Retina (tissue), 1 donor: ENCODE measurements around the gene ELOVL7.
"Not testable (repeated sequence)": the region's sequence is repeated elsewhere in the genome, so short reads cannot be mapped to it uniquely, and the experiment has no call there.

Experiments used
- DNase-seq: peaks from one replicate; pipeline ENCODE4 v3.0.0-alpha.2; 2016

ELOVL7 gene

DNA sequence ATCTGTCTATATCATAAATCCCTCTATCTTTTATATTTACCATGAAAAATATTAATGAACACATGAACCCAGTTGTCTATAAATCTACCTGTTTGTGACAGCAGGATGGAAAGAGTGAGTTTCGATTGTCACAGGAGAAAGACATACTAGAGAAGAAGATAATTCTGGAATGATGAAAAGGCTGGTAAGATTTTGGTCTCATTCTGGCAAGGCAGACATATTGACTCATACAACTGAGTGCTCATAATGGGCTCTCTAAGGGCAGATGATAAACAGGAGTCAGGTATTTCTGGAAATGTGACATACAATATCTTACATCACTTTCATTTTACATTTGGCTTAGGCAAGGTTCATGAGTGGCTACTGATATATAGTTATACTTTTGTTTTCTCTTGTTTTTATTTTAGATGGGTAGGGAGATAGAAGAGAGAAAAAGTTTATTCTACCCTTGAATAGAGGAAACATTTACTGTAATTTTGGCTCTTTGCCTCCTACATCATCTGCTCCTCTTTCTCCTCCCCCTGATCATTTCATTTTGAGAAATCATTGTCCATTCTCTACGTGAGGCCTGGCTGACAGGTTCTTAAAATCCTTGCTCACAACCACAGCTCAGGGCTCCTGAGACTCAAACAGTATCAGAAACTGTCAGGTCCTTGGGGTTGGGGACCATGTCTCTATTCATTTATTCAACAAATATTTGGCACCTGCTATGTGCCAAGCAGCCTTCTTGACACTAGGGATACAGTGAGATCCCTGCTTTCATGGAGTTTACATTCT, 14.4 kb downstream of the ELOVL7 start:
- DNase-seq: no peak

DNA sequence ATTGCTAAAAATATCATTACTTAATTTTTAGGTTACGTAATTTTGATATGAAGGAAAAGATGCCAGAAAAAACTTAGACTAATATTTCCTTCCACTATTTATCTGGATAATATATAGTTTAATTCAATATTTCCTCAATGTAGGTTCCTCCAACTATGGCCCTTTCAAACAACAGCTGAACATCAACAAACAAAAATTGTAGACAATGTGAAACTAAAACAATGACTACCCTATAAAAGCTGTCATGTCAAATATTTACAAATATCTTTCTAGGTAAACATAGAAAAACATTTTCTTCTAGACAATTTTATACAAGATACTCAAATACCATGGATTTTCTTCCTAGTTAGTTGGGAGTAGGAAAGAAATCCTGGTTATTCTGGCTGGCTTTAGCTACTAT, 16.9 kb downstream of the ELOVL7 start:
- DNase-seq: no peak

DNA sequence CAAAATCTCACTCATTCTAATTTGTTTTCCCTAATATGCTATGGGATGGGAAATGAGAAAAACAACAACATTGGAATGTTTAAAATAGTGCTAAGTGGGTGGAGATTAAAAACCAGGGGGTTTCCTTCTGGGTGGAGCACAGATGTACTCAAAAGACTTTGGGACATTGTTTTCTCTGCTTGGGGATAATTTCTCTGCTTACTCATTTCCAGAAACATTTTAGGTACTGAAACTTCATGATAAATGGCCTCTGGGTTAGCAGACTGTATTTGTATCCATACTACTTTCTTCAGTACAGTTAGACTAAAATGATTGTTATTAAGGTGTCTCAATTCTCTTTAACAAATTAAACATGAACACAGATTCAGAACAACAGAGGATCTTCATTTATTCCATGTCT, 17.4 kb downstream of the ELOVL7 start:
- no peak for DNase-seq

DNA sequence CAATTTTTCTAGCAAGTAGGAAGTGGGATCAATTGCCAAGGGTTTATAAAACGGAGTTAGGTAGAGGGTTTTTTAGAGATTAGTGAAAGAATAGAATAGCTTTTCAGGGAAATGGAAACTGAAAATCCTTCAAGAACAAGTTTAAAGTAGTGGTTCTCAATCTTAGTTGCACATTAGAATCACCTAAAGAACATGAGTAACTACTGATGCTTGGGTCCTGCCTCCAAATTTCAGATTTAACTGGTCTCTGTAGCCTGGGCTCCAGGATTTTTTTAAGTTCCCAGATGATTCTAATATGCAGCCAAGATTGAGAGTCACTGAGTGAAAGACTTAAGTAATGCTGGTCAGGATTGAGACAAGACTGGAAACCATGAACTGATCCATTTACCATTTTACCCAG, 20.5 kb downstream of the ELOVL7 start:
- DNase-seq: no peak

DNA sequence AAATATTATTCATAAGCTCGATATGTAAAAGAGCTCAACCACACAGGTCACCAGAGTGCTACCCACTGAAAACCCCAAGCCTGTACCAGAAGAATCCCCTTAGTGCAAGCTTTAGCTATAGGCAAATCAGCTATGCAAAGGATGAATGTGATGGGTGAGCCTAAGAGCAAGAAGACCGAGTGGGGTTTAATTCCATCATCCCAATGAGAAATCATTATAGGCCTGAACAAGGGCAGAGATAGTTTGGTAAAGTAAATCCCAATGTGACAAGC, 21.8 kb downstream of the ELOVL7 start:
- no peak for DNase-seq

DNA sequence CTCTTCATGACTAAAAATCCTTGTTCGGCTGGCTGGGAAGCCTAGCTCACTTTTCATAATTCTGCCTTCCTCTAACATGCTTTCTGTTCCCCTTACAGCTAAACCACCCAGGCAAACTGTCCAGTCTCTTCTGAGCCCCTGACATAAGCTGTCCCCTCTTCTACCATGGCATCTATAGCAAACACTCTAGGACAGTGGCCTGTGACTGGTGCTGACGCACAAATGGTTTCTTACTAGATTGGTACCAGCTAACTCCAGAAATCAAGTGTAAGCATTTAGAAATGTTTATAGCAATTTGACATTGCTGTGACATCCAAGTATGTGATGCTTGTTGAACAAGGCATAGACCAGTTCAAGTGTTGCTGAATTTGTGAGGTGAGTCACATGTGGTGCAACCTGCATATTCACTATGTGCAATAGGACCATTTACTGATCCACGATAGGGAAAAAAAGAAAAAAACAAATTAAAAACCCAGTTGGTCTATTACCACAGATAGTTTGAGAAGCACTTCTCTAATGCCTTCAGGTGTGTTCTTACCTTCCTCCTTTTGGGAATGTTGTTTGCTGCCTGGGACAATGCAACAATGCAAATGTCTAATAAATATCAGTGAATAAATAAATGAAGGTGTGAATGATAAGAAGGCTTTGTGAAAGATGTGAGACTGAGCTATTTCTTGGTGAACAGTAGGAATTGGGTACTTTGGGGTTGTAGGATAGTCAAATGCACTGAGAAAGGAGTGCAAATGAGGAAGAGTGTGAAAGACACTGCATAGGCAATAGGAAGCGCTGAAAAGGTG, 22.4 kb downstream of the ELOVL7 start:
- no peak for DNase-seq

DNA sequence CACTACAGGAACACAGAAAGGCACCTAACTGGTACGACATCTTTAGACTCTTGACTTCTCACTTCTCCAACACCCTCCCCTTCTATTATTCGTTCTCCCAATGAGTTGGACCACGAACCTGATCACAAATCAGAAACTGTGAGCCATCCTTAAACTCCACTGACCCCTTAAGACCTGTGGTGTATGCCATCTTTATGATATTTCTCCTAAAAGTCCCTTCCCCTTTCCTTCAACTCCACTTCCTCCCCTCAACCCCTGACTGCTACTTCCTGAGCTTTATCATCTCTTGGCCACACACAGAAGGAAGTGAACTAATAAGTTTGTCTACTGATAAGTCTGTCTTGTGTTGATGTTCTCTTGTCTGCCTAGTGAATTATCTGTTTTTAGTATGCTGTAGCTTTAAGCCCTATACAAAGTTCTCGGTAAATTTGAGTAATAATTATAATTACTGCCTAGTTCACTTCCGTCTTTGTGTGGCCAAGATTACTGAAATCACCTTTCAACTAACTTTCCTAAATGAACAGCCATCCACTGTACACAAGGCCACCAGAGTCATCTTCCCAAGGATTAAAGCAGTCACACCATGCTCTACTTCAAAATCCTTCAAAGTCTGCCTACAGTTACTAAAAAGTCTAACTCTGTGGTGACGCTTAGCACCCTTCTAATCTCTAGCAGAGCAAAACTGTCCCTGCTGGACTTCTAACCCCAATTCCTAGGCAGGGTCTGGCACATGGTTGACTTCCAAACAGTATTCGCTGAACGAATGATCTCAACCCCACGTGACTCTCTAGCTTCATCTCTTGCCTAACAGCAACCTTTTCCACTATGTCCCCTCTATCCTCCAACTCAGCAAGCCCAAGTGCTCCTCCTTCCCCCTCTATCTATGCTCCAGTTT, 23.2 kb downstream of the ELOVL7 start:
- no peak for DNase-seq

DNA sequence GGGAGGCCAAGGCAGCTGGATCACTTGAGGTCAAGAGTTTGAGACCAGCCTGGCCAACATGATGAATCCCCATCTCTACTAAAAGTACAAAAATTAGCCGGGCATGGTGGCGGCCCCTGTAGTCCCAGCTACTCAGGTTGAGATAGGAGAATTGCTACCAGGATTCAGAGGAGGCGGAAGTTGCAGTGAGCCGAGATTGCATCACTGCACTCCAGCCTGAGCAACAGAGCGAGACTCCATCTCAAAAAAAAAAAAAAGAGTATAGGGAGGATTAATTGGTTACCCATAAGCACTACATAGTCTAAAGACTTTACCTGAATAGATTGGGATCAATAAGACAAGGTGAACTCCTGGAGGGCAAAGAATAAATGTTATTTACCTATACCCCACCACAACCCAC, 27.9 kb downstream of the ELOVL7 start:
- not testable (repeated sequence) for DNase-seq

DNA sequence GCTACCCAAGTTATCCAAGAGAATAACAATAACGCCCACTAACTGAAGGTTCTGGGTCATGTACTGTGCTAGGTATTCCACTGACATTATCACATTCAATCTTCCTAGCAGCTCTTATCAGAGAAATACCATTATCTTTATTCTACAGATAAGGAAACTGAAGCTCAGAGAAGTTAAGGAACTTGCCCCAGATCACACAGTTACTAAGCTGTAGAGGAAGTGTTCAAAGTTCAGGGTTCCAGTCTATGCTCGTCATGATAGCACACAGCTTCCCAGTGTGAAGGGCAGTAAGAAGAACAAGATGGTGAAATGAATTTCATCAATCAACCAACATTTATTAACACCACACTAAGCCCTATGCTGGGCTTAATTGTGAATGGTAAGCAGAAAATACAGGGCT, 29.6 kb downstream of the ELOVL7 start:
- no peak for DNase-seq

DNA sequence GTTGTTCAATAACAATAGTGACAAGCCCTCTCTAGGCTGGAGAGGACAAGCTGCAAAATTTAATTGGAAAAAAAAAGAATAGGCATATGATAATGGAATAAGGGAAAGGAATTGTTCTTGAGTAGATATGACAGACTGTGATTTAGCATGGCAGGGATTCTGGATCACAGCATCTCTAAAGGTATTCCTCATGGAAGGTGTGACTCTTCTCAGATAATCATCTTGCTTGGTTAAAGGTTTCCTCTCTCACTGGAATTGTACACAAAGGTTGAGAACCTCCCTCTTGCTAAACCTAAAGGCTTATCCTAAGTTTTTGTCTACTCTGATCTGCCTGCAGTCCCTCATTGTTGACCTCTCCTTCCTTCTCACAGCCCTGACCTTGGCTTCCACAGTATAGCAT, 31.6 kb downstream of the ELOVL7 start:
- DNase-seq: no peak

DNA sequence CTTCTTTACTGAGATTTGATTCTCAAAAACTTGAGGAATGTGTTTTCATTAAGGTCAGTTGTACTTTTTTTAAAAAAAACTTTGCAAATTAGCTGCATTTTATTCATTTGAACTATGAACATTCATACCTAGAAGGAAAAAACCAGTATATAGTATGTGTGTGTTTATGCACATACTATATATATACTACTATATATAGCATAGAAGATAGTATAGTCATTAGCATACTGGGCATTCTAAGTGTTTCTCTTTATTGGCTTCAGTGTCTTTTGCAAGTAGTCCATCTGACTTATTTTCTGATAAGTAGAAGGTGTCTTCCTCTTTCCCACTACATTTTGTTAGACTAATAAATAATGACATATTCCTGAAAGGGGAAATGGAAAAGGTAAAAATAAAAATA, 33.0 kb downstream of the ELOVL7 start:
- no peak for DNase-seq

DNA sequence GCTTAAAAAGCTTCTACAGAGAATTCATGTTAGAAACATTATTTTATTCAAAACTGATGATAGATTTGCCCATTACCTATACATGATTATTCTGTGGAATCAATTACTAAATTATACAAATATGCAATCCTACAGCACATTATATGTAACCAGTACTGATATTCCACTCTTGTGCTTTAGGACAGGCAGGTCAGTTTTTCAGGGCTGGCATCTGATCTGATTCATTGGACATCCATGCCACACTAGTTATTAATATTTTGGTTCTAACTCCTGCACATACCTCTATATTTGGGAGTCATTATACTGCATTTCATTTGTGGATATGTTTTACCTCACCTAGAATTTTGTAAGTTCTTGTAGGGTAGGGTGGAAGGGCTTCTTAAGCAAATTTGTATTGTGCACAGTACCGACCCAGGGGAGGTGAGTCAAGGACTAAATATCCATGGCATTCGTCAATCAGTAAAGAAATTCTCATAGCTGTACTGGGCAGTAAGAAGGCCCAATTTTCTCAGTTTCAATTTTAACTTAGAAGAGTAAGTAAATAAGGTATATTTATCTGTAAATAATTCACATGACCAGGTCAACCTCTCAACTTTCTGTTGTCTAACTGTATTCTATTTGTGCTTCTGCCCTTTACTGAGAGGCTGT, 33.5 kb downstream of the ELOVL7 start:
- DNase-seq: no peak

DNA sequence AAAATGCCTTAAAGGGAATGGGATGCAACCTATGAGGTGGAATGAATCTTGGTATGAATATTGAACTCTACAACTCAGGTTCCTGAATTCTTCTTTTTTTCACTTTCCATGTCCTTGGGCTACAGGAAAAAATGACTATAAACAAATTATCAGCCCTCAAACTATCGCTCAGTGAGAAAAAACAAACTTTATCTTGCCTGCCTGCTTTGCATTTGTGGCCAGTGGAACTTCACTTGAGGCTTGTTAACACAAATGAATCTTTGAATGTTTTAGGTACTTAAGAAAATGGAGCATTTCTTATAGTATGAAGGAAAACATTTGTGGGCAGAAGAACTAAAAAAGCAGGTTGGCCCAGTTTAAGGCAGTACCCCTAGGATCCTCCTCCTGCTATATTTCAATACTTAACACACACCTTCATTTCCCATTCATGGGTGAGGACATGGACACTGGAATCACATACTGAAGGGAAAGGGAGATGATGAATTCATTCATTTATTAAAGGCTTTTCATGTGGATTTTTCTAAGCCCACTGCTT, 34.1 kb downstream of the ELOVL7 start:
- no peak for DNase-seq

DNA sequence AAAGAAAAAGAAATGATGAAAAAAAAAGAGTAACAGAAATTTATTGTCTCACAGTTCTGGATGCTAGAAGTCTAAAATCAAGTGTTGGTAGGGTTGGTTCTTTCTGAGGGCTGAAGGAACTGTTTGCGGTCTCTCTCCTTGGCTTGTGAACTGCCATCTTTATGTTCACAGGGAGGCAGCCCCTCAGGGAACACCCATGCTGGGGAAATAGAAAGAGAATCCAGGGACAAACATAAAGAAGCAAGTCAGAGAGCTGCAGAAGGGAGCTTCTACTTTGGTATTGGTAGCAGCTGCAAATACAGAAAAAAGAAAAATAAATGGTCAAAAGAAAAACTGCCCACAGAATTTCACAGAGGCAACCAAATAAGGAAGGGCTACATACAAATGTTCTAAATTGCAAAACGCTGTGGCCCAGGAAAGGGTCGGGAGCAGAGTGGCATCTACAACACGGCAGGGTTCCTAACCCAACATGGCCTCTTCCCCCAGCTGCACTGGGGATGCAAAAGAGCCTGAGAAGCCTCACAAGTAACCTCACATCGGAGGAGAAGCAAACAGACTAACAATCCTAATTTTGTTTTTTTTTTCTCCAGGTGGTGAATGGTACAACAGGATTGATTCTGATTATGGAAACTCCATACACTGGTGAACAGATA, 37.4 kb downstream of the ELOVL7 start:
- no peak for DNase-seq

DNA sequence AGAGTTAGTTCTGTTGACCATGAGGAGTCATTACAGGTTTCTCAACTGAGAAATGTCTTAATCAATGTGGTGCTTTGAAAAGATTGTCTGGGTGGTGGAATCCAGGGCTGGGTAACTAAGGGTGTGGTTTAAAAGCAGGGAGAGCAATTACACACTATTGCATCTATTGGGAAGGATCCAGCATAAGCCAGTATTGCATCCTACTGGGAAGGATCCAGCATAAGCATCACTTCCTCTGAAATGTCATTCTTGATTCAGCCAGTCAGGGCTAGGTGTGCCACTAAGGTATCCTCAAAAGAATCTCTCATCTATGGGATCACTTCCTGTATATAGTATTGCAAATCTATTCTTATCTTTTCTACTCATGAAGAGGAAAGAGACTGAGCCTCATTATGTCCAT, 38.6 kb downstream of the ELOVL7 start:
- no peak for DNase-seq

DNA sequence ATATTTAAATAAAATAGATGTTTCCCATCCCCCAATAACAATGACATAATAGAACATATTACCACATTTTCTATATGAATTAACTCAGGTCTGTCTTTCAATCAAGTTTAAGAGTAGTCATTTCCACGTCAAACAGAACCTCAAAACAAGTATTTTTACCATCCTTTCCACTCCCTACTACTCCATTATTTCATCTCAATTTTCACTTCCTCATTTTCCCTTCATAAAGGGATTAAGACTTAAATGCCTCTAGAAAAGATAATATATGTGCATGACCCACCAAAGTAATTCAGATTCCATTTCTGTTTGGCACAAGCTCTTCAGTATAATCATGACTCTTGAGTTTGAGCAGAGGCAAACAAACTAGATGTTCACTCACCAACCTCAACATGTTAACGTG, 40.4 kb downstream of the ELOVL7 start:
- DNase-seq: no peak

DNA sequence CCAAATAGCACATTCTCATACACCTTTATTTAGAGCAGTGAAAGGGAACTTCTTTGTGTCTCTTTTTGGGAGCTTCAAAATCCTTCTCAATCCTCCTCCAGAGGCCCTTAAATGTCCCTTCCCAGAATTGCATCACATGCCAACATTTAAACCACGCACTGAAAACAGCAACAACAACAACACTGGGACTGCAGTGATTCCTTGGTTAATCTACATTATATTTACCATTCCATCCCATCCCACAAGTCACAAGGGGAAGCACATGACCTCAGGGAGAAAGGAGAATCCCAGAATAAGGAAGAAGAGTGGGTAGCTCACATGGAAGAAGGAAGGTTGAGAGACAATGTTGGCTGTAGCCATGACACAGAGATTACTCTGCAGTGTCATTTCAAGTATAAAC, 41.1 kb downstream of the ELOVL7 start:
- no peak for DNase-seq

DNA sequence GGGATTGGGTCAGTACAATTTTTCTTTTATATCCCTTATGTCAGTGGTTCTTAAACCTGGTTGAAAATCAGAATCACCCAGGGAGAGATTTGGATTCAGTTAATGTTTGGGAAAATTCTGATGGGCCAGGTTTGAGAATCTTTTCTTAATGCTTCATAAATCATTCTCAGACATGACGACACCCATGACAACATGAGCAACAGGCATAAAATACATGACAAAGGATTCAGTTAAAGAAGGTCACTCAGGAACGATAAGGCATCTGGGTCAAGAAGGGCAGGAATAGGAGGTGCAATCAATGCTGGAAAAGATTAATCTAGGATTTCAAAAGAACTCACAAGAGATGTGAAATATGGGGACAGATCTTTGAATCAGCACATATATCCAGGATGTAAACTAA, 41.8 kb downstream of the ELOVL7 start:
- no peak for DNase-seq

DNA sequence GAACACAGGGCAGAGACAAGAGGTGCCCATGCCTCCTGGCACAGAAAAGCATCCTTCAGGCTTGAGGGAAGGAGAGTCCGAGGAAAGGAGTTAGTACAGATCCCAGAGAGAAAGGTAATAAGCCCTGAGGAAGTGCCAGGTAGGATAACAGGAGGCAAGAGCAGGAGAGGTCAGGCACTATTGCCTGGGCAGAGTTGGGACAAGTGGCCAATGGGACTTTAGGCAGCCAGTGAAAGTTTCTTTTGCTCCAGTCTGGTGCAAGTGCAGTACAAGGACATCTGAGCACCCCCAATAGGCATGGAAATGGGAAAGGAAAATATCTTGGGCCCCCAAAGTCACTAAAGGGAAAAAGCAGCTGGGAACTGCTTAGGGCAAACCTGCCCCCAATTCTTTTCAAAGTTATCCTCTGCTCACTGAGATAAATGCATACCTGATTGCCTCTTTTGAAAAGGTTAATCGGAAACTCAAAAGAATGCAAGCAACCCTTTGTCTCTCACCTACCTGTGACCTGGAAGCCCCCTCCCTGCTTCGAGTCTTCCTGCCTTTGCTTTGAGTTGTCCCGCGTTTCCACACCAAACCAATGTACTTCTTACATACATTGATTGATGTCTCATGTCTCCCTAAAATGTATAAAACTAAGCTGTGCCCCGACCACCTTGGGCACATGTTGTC, 46.5 kb downstream of the ELOVL7 start:
- no peak for DNase-seq

DNA sequence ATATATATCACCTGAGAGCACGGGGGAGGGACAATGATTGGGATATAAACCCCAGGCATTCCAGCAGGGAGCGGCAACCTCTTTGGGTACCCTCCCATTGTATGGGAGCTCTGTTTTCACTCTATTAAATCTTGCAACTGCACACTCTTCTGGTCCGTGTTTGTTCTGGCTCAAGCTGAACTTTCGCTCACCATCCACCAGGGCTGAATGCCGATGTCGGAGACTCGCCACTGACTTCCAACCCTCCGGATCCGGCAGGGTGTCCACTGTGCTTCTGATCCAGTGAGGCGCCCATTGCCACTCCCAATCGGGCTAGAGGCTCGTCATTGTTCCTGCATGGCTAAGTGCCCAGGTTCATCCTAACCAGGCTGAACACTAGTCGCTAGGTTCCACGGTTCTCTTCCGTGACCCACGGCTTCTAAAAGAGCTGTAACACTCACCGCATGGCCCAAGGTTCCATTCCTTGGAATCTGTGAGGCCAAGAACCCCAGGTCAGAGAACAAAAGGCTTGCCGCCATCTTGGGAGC, 48.6 kb downstream of the ELOVL7 start:
- not testable (repeated sequence) for DNase-seq

DNA sequence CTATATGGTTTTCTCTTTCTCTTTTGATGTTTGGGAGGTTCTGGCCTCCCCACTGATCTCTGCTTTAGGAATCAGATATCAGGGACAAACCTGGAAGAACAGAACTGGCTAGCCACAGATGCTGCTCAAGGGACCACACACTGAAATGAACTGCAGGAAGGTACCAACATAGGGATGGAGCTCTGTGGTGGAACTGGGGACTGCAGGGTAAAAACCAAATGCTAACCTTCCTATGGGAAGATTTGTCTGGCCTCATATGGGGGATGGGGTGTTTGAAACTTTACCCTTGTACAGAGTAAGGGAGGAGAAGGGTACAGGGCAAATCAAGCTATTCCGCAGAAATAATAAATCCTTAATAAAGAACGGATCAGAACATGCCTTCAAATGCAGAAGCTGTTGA, 49.4 kb downstream of the ELOVL7 start:
- DNase-seq: no peak

DNA sequence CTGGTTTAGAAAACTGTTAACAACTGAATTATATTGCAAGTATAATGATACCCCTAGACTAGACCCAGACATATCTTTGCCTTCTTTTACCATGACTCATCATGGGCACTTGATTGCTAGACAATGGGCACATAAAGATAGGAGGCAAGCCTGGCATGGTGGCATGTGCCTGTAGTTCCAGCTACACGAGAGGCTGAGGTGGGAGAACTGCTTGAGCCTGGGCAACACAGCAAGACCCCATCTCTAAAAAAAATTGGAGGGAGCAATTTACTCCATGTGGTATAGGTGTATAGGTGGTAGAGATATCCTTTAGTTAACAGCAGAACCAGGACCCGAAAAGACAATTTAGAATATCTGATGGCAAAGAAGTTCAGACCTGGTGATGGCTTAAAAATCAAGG, 51.6 kb downstream of the ELOVL7 start:
- DNase-seq: no peak
